ENCODE results near the gene LDB2.

GRCh38 chr4:16704489-16704888, 194.0 kb downstream of the LDB2 start:
- no peak for TF ChIP-seq SUZ12 (IDR thresholded peaks at IDR 0.05; ENCODE audit: extremely low read depth, insufficient read depth, insufficient read length)
- TF ChIP-seq ZNF274 (IDR thresholded peaks at IDR 0.05; ENCODE audit: low read depth, low read length): no peak

Measured in NT2/D1 (cell line).